K562 (cell line): Measurements from ENCODE around the gene MRPS33. TPM values are rescaled to one million over a fixed set of nuclear protein-coding genes. Genes with fewer than 3 reads are reported as not detected.

ENCODE experiments used
- BMI1 ChIP-seq: fragments of 150-350 bp; IDR thresholded peaks from 2 replicates; pipeline ENCODE4 v1.6.1; 2014; ENCODE audit warnings: low read length
- CHD1 ChIP-seq: fragments of 200-600 bp; sonication (generic); IDR thresholded peaks from one replicate; pipeline ENCODE4 v1.6.1; 2012; ENCODE audit warnings: mild to moderate bottlenecking, moderate library complexity, low read length, inconsistent platforms
- CSDE1 ChIP-seq, 2 experiments: fragments of 450-650 bp; IDR thresholded peaks; 2 replicates each; pipeline ENCODE4 v1.6.1; 2016; ENCODE audit warnings: mild to moderate bottlenecking in 1 of 2
- FOXK1 ChIP-seq: sonication (generic); formaldehyde crosslinking; IDR thresholded peaks from 2 replicates; pipeline ENCODE4 v1.8.0; 2022; ENCODE audit warnings: missing genetic modification reagents, mild to moderate bottlenecking, borderline replicate concordance
- NFATC3 ChIP-seq: fragments of 450-650 bp; IDR thresholded peaks from 2 replicates; pipeline ENCODE4 v1.6.1; 2017; ENCODE audit warnings: mild to moderate bottlenecking
- PHF8 ChIP-seq: fragments of 200-600 bp; sonication (generic); IDR thresholded peaks from 2 replicates; pipeline ENCODE4 v1.6.1; 2012; ENCODE audit warnings: mixed run types, mild to moderate bottlenecking, inconsistent platforms, low read length, moderate library complexity, borderline replicate concordance
- POLR3A ChIP-seq: IDR thresholded peaks from 2 replicates; pipeline ENCODE4 v1.6.1; 2011; ENCODE audit warnings: borderline replicate concordance, mild to moderate bottlenecking, moderate library complexity; ENCODE audit not compliant: insufficient read length, insufficient read depth; ENCODE audit errors: extremely low read depth
- PTBP1 ChIP-seq: fragments of 200-400 bp; formaldehyde crosslinking; IDR thresholded peaks from 2 replicates; pipeline ENCODE4 v1.6.1; 2017; ENCODE audit warnings: low read depth, low read length
- PTTG1 ChIP-seq: fragments of 450-650 bp; IDR thresholded peaks from 2 replicates; pipeline ENCODE4 v1.6.1; 2016; ENCODE audit warnings: low read depth, mild to moderate bottlenecking, missing genetic modification characterization, missing compliant biosample characterization
- RBM25 ChIP-seq: fragments of 200-400 bp; formaldehyde crosslinking; IDR thresholded peaks from 2 replicates; pipeline ENCODE4 v1.6.1; 2018; ENCODE audit warnings: low read length, low read depth, moderate library complexity; ENCODE audit not compliant: severe bottlenecking
- RCOR1 ChIP-seq, 2 experiments: IDR thresholded peaks; 2 replicates each; pipeline ENCODE4 v1.6.1; 2012; ENCODE audit warnings: low read depth in 2 of 2, low read length in 2 of 2, borderline replicate concordance in 1 of 2, improper control_type of control experiment in 1 of 2
- TCF7L2 ChIP-seq: fragments of 150-350 bp; IDR thresholded peaks from 2 replicates; pipeline ENCODE4 v1.6.1; 2016; ENCODE audit warnings: low read depth, mild to moderate bottlenecking, low read length, moderate library complexity
- TGIF2 ChIP-seq: sonication (generic); formaldehyde crosslinking; IDR thresholded peaks from 2 replicates; pipeline ENCODE4 v1.8.1; 2022; ENCODE audit warnings: mild to moderate bottlenecking, missing genetic modification reagents, moderate library complexity
- ZNF124 ChIP-seq: sonication (generic); formaldehyde crosslinking; IDR thresholded peaks from 2 replicates; pipeline ENCODE4 v1.8.1; 2022; ENCODE audit warnings: missing genetic modification reagents
- ZNF311 ChIP-seq: fragments of 250-450 bp; sonication (Bioruptor Pico); IDR thresholded peaks from 2 replicates; pipeline ENCODE4 v1.4.0; 2020; ENCODE audit warnings: mild to moderate bottlenecking, moderate library complexity
- ZNF511 ChIP-seq: sonication (generic); formaldehyde crosslinking; IDR thresholded peaks from 2 replicates; pipeline ENCODE4 v1.8.0; 2022; ENCODE audit warnings: mild to moderate bottlenecking, missing genetic modification reagents
- ZNF561 ChIP-seq: fragments of 450-650 bp; formaldehyde crosslinking; conservative IDR thresholded peaks from 2 replicates; pipeline ENCODE4 v1.4.0; 2020; ENCODE audit warnings: mild to moderate bottlenecking, moderate library complexity
- ZNF584 ChIP-seq: fragments of 200-800 bp; sonication (Bioruptor generic); IDR thresholded peaks from 2 replicates; pipeline ENCODE4 v1.6.1; 2016; ENCODE audit warnings: low read depth, mild to moderate bottlenecking, missing genetic modification characterization, missing compliant biosample characterization
- polyA plus RNA-seq, 8 experiments: library from polyadenylated mRNA; depleted of rRNA in 4 of 8; stranded (reverse) in 5 of 8; unstranded in 3 of 8; fragments of >200 nt; fragmentation: Nextera tagmentation in 2 of 8; fragmentation: Illumina TruSeq in 1 of 8; extraction: Ambion mirVana in 2 of 8; extraction: Trizol in 1 of 8; gene quantifications; 2 replicates each; pipeline versions ENCODE4 v1.2.1 to v1.2.3, GENCODE V29; 2011 to 2014; ENCODE audit warnings: inconsistent platforms in 1 of 8, missing spikeins in 1 of 8
- total RNA-seq, 7 experiments: library from RNA; depleted of rRNA in 6 of 7; stranded (reverse); fragments of >200 nt in 6 of 7; fragmentation: Illumina TruSeq in 2 of 7; extraction: Trizol in 2 of 7; gene quantifications; 2 replicates each; pipeline versions ENCODE4 v1.2.1 to v1.2.3, GENCODE V29; 2011 to 2021; ENCODE audit warnings: low replicate concordance in 1 of 7
- TF ChIP-seq, protein P1 (sequence below): sonication (generic); formaldehyde crosslinking; IDR thresholded peaks from 2 replicates; pipeline ENCODE4 v1.4.0; 2020; ENCODE audit warnings: mild to moderate bottlenecking, missing genetic modification reagents
- TF ChIP-seq, protein P2 (sequence below): fragments of 150-350 bp; IDR thresholded peaks from 2 replicates; pipeline ENCODE4 v1.6.1; 2014; ENCODE audit warnings: low read depth, mild to moderate bottlenecking, low read length, borderline replicate concordance

MRPS33 gene
- total and polyA plus RNA-seq, 9 of the 15 experiments (the other 6 are each of a cell fraction or from before 2014, with no cell fraction given) = 81.1 to 442 (median 149) TPM

- peak; percentile 90 for TF ChIP-seq ZNF511 (CRISPR knock-in tag)
- no peak for TF ChIP-seq TCF7L2
- no peak for TF ChIP-seq TGIF2 (CRISPR knock-in tag)
- TF ChIP-seq BMI1 = no peak
- no peak for TF ChIP-seq ZNF311 (CRISPR knock-in tag)
- peak; percentile 100 for TF ChIP-seq PHF8
- no peak for TF ChIP-seq CHD1
- no peak for TF ChIP-seq RBM25
- no peak for TF ChIP-seq POLR3A
- TF ChIP-seq ZNF124 (CRISPR knock-in tag) = no peak
- TF ChIP-seq PTTG1 (tag) = no peak
- TF ChIP-seq RCOR1 (IDR thresholded peaks at IDR 0.05; ENCODE audit: borderline replicate concordance in 1 of 2, low read depth in 2 of 2, low read length in 2 of 2) = peak in 1 of 2 experiments; percentile 84; a peak in 2 of 4 replicates
- TF ChIP-seq NFATC3 = no peak
- peak; percentile 3; the same call in 1 of the 2 replicates for TF ChIP-seq ZNF584 (CRISPR knock-in tag)
- no peak for TF ChIP-seq ZNF561 (CRISPR knock-in tag)
- TF ChIP-seq FOXK1 (CRISPR knock-in tag) = peak; percentile 39; the same call in 1 of the 2 replicates
- 0 out of 2 replicates have a peak, but pooled peaks have one; percentile 42 for TF ChIP-seq PTBP1
- TF ChIP-seq, protein P1, sequence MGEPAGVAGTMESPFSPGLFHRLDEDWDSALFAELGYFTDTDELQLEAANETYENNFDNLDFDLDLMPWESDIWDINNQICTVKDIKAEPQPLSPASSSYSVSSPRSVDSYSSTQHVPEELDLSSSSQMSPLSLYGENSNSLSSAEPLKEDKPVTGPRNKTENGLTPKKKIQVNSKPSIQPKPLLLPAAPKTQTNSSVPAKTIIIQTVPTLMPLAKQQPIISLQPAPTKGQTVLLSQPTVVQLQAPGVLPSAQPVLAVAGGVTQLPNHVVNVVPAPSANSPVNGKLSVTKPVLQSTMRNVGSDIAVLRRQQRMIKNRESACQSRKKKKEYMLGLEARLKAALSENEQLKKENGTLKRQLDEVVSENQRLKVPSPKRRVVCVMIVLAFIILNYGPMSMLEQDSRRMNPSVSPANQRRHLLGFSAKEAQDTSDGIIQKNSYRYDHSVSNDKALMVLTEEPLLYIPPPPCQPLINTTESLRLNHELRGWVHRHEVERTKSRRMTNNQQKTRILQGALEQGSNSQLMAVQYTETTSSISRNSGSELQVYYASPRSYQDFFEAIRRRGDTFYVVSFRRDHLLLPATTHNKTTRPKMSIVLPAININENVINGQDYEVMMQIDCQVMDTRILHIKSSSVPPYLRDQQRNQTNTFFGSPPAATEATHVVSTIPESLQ (CRISPR knock-in tag) = peak; percentile 46; the same call in 1 of the 2 replicates
- TF ChIP-seq, protein P2, sequence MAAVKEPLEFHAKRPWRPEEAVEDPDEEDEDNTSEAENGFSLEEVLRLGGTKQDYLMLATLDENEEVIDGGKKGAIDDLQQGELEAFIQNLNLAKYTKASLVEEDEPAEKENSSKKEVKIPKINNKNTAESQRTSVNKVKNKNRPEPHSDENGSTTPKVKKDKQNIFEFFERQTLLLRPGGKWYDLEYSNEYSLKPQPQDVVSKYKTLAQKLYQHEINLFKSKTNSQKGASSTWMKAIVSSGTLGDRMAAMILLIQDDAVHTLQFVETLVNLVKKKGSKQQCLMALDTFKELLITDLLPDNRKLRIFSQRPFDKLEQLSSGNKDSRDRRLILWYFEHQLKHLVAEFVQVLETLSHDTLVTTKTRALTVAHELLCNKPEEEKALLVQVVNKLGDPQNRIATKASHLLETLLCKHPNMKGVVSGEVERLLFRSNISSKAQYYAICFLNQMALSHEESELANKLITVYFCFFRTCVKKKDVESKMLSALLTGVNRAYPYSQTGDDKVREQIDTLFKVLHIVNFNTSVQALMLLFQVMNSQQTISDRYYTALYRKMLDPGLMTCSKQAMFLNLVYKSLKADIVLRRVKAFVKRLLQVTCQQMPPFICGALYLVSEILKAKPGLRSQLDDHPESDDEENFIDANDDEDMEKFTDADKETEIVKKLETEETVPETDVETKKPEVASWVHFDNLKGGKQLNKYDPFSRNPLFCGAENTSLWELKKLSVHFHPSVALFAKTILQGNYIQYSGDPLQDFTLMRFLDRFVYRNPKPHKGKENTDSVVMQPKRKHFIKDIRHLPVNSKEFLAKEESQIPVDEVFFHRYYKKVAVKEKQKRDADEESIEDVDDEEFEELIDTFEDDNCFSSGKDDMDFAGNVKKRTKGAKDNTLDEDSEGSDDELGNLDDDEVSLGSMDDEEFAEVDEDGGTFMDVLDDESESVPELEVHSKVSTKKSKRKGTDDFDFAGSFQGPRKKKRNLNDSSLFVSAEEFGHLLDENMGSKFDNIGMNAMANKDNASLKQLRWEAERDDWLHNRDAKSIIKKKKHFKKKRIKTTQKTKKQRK = no peak
- no peak for TF ChIP-seq CSDE1 (IDR thresholded peaks at IDR 0.05)
Observed at GRCh38 chr7:141014524-141015395, at the start of gene MRPS33 (continued).
